PC-3 (cell line): ENCODE data around the gene PLOD1.

Source experiments
- CTCF ChIP-seq: fragments of 300-600 bp; sonication (generic); conservative IDR thresholded peaks from 2 replicates; pipeline ENCODE4 v1.5.1; 2017; ENCODE audit warnings: antibody characterized with exemption, low read depth, mild to moderate bottlenecking, low read length
- EZH2 ChIP-seq: fragments of 300-600 bp; sonication (generic); IDR thresholded peaks from one replicate; pipeline ENCODE4 v1.6.1; 2017; ENCODE audit warnings: antibody characterized with exemption, mild to moderate bottlenecking, low read length; ENCODE audit not compliant: unreplicated experiment

DNA sequence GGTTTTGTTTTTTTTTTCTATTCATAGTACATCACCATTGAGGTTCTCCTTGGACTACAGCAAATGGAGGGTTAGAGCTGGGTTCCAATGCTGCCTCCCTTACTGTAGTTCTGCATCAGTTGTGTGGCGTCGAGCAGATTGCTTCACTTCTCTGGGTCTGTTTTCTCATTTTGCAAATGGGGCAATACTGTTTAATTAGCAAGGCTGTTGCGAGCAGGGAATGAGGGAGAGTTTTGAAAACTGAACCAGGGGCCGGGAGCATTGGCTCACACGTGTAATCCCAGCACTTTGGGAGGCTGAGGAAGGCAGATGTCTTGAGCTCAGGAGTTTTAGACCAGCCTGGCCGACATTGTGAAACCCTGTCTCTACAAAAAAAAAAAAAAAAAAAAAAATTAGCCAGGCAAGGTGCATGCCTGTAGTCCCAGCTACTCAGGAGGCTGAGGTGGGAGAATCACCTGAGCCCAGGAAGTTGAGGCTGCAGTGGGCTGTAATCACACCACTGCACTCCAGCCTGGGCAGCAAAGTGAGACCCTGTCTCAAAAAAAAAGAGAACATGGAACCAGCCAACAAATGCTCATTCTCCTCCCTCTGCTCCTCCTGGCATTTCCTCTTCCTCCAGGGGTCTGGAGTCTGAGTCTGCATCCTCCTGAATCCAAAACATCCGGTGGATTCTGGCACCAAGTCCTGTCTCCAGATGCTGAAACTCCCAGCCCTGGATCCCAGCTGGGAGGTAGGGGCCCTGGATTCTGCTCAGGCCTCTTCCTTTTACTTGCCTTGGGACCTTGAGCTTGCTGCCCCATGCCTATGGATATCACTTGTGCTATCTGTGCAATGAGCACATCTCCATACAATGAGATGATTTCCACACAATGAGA, 3.7 kb upstream of the PLOD1 start:
- no peak for TF ChIP-seq CTCF
- TF ChIP-seq EZH2: no peak
